GM18909 (cell line): Measurements from ENCODE around the gene DDI1.

Experiments used
- ATAC-seq: cut with Tn5 transposase; IDR thresholded peaks from one replicate; pipeline ENCODE4 v1.9.1; 2021; ENCODE audit warnings: mild to moderate bottlenecking; ENCODE audit not compliant: unreplicated experiment, poor library complexity

The DDI1 gene

DNA sequence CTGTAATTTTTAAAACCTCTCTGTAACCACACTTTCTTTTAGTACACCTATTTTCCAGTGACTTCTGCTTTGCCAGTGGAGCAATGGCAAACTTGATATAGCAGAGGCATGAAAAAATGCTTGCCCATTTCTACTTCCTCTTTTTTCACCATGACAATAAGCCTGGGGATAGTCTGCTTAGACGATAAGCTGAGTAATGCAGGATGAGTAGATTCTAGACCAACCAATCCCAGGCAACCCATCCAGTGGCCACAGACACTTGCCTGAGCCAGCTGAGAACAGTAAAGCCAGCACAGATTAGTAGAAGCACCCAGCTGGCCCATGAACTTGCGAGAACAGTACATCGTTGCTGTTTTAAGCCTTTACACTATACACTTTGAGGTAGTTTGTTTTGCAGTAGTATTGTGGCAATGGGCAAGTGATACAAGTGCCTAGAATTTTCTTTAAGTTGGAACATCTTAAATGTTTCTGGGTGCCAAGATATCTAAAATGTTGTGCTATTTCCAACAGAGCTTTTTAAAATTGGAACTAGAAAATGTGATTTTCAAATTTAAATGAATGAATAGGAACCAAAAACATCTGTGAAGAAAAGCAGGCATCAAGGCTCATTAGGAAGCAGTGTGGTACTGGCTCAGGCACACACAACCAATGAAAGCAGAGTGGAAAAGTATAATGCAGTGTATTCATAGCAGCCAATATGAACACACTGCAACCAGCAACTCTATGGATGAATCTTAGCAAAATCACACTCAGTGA, 37.7 kb downstream of the DDI1 start:
- peak; percentile 96 for ATAC-seq

DNA sequence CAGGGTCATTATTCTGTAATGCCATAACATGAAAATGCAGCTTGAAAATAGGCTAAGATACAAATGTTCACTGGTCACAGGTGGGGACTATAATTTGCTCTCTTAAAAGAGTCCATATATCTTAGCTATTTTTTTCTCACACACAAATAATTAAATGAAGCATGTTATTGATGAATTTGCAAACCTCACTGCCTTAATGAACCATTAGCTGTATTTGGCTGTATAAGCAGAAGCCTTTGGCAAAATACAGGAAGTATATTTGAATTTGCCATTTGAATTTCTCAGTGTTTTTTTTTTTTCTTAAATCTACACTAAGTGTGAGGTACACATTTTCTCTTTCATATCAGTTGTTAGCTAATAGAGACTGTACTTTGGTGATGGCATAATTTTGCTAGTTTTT, 38.7 kb downstream of the DDI1 start:
- no peak for ATAC-seq

DNA sequence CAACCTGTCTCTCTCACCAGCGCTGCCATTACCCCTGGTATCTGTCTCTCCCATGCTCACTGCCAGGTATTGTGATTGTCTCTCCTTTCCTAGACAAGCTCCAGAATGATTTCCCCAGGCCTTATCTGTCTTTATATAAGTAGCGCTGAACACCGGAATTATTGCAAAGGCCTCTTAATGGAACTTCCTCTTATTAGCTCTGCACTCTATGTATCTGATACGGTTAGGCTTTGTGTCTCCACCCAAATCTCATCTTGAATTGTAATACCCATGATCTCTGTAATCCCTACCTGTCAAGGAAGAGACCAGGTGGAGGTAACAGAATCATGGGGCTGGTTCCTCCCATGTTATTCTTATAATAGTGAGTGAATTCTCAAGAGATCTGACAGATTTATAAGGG, 39.3 kb downstream of the DDI1 start:
- no peak for ATAC-seq

DNA sequence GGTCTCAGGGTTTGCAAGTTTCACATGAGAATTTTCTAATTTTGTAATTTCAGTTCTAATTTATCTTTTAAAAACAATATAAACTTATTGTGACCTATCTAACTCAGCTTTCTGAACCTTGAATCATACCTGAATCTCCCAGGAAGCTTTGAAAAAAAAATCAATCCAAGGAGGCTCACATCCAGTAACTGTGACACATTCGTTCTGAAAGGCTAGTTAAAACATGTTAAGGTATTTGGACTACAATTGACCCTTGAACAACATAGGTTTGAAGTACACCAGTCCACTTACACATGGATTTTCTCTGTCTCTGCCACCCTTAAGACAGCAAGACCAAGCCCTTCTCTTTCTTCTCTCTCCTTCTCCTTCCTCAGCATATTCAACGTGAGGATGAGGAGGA, 40.0 kb downstream of the DDI1 start:
- ATAC-seq = no peak

DNA sequence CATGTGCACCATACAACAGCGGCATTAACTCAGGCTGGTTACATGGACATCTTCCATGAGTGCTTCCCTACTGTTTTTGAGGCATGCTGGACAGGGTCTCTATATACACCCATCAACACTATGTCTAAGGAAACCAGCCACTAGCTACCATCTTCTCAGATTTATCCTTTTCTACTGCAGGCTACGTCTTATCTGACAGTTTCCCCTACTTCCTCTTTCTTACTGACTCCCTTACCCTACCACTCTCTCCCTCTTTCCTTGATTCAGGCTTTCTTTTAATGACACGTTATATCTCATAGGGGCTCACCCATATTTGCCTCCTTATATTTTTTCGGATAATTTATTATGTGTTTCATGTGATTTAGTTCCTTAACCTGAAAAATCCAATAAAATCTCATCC, 41.8 kb downstream of the DDI1 start:
- ATAC-seq = no peak

DNA sequence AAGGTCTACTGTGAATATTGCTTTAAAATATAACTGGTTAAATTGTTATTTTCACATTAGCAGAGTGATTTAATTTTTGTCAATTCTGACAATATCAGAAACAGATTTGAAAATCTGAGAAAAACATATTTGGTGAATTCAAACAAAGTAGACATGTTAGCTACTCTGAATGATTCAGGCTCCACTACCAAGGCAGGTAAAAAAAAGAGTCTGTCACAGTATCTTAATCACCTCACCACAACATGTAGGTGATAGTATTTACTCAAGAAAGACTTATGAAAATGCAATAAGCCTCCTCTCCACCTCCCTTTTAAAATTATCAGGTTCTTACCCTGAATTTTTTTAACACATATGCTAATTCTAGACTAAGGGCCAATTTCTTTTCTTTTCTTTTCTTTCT, 42.6 kb downstream of the DDI1 start:
- no peak for ATAC-seq

DNA sequence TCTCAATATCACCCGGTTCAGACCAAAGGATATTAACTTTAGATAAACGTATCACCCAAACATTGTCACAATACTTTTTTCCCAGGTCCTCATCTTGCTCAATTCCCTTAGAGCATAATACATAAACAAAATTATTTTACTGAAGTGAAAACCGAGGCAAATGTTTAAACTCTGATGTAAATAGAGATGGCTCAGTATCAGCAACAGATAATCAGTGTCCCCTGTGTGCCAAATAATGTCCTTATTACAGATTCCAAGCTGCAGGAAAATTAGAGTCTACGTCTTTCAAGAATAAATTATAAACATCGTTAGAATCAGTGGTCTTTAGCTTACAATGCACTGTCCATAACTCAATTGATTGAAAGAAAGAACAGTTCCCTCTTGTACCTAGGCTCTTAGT, 50.2 kb downstream of the DDI1 start:
- no peak for ATAC-seq
